Glomerular endothelial cell (primary cell): ENCODE data around the gene VDR. TPM values are rescaled to one million over a fixed set of nuclear protein-coding genes. Genes with fewer than 3 reads are reported as not detected.
"Not testable (repeated sequence)": the region's sequence is repeated elsewhere in the genome, so short reads cannot be mapped to it uniquely, and the experiment has no call there.

Source experiments
- DNase-seq: peaks from one replicate; pipeline ENCODE4 v3.0.0-alpha.2; 2011; ENCODE audit warnings: low read depth, low spot score; ENCODE audit errors: extremely low read depth
- total RNA-seq: library from RNA; depleted of rRNA; stranded (reverse); fragments of >200 nt; gene quantifications from 2 replicates; pipeline ENCODE4 v1.2.3, GENCODE V29; 2015

Gene VDR
- total RNA-seq, 1 donor from 2014 or later, result 0.18 TPM

- DNase-seq, result no peak
Measured at GRCh38 chr12:47851303-47851952, 53.4 kb downstream of the VDR start.

GRCh38 chr12:47850153-47851084 is 54.4 kb downstream of the VDR start:
- DNase-seq, result no peak

GRCh38 chr12:47849261-47849660 is 55.5 kb downstream of the VDR start:
- no peak for DNase-seq

GRCh38 chr12:47848853-47849252 is 55.9 kb downstream of the VDR start:
- DNase-seq, result no peak

GRCh38 chr12:47846294-47846996 is 58.3 kb downstream of the VDR start:
- no peak for DNase-seq

GRCh38 chr12:47845081-47845480 is 59.7 kb downstream of the VDR start:
- DNase-seq, result no peak

GRCh38 chr12:47844264-47845019 is 60.4 kb downstream of the VDR start:
- DNase-seq, result no peak

- DNase-seq, result no peak
Measured at GRCh38 chr12:47843226-47843980, 61.4 kb downstream of the VDR start.

- DNase-seq, result not testable (repeated sequence)
Measured at GRCh38 chr12:47842543-47842942, 62.3 kb downstream of the VDR start.

GRCh38 chr12:47841910-47842309 is 62.9 kb downstream of the VDR start:
- no peak for DNase-seq

- no peak for DNase-seq
Measured at GRCh38 chr12:47841501-47841900, 63.3 kb downstream of the VDR start.

- no peak for DNase-seq
Measured at GRCh38 chr12:47840571-47840970, 64.2 kb downstream of the VDR start.

- no peak for DNase-seq
Measured at GRCh38 chr12:47839214-47839876, 65.4 kb downstream of the VDR start.

GRCh38 chr12:47838286-47838931 is 66.4 kb downstream of the VDR start:
- no peak for DNase-seq

- DNase-seq, result no peak
Measured at GRCh38 chr12:47837190-47838171, 67.3 kb downstream of the VDR start.

GRCh38 chr12:47835831-47836155 is 69.0 kb downstream of the VDR start:
- DNase-seq, result no peak

GRCh38 chr12:47835006-47835830 is 69.6 kb downstream of the VDR start:
- DNase-seq, result no peak
